GM12873 (cell line): ENCODE results near the gene ZDHHC4.

Source experiments
- TF ChIP-seq, protein P1 (sequence below): IDR thresholded peaks from 2 replicates; pipeline ENCODE4 v1.5.1; 2012; ENCODE audit warnings: low read depth, mild to moderate bottlenecking, moderate library complexity, low read length, control low read depth; ENCODE audit not compliant: insufficient read depth; ENCODE audit errors: missing control alignments

ZDHHC4 gene

DNA sequence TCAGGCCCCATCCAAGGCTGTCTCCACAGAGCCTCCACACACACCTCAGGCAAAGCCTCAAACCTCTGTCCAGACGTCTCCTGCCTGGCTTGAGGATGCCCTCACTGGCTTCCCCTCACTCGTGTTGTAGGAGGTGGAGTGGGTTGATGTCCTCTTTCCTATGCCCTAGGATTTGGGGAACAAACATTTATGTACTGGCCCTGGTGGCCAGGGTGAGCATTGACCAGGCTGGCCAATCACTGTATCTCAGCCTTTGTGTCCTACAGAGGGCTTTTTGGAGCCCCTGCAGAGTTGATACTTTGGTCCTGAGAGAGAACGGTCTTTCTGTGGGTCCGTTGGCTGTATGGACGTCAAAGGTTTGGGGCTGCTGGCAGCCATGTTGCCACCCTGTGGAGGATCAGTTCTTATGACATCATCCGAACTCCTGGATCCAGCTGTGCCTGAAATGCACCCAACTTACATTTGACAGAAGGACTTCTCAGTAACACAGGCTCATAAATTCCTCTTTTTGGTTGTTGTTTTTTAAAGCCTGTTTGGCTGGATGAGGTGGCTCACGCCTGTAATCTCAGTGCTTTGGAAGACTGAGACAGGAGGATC is 23.7 kb upstream of the ZDHHC4 start:
- TF ChIP-seq, protein P1, sequence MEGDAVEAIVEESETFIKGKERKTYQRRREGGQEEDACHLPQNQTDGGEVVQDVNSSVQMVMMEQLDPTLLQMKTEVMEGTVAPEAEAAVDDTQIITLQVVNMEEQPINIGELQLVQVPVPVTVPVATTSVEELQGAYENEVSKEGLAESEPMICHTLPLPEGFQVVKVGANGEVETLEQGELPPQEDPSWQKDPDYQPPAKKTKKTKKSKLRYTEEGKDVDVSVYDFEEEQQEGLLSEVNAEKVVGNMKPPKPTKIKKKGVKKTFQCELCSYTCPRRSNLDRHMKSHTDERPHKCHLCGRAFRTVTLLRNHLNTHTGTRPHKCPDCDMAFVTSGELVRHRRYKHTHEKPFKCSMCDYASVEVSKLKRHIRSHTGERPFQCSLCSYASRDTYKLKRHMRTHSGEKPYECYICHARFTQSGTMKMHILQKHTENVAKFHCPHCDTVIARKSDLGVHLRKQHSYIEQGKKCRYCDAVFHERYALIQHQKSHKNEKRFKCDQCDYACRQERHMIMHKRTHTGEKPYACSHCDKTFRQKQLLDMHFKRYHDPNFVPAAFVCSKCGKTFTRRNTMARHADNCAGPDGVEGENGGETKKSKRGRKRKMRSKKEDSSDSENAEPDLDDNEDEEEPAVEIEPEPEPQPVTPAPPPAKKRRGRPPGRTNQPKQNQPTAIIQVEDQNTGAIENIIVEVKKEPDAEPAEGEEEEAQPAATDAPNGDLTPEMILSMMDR: peak; percentile 22

DNA sequence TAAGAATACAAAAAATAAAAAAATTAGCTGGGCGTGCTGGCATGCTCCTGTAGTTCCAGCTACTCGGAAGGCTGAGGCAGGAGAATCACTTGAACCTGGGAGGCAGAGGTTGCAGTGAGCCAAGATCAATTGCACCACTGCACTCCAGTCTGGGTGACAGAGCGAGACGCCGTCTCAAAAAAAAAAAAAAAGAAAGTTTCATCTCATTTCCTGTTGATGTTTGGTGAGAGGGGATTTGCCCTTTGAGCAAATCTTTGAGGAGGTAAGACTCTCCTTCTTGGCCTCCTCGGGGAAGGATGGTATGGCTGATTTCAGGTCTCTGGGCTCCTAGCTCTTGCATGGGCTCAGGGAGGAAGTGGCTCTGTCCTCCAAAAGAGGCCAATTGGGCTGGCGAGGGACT is 22.4 kb upstream of the ZDHHC4 start:
- TF ChIP-seq, protein P1: no peak

DNA sequence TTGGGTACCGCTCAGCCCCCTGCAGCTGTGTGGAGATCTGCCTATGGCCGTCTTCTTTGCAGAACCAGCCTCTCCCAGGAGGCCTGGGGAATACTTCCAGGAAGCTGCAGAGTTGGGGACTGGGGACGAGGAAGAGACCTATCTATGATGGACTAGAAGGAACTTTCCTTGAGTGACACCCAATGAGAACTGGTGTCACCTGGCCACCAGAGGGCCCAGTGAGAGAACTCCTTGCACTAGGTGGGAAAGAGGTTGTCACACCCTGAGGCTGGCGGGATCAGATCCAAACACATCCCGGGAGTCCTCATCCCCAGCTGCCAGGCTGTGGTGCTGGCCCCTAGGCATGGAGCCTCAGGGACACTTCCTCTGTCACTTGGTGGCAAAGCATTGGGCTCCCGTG is 21.1 kb upstream of the ZDHHC4 start:
- TF ChIP-seq, protein P1: peak; percentile 44

DNA sequence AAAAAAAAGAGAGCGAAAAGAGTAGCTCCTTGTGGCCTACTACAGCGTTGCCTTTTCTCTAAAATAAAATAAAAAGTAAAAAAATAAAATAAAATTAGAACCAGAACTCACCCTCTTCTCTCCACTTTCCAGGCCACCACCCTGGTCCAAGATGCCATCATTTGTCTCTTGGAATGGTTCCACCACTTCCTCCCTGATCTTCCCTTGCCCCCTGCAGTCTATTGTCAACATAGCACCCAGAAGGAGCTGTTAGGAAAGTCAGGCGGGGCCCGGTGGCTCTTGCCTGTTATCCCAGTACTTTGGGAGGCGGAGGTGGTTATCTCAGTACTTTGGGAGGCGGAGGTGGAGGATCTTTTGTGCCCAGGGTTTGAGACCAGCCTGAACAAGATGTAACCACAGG is 18.4 kb upstream of the ZDHHC4 start:
- TF ChIP-seq, protein P1: peak; percentile 61

DNA sequence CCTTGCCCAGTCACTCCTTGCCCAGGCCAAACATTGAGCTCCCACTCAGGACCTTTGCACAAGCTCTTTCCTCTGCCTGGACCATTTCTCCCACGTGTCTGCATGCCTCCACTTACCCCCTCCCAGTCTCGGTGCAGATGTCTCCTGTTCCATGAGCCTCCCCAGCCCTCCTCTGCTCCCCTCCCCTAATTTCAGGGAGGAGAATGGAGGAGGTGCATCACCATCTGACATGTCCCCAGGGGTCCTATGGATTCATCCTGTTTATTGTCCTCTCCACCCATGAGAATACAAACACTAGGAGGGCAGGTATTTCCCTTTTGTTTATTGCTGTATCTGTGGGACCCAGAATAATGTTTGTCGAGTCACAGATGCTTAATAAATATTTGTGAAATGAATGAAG is 17.4 kb upstream of the ZDHHC4 start:
- TF ChIP-seq, protein P1: no peak

DNA sequence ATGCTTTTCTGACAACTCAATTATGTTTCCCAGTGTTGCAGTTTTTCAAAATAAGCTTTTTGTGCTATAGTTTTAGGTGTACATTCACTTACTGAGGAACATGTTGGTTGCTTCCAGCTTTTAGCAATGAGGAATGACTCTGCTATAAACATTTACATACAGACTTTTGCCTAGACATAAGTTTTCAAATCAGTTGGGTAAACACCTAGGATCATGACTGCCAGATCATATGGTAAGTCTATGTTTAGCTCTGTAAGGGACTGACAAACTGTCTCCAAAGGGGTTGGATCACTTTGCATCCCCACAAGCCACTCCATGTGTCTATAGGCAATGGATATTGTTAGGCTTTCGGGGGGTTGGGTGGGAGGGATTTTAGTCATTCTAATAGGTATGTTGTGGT is 15.1 kb upstream of the ZDHHC4 start:
- TF ChIP-seq, protein P1: no peak

DNA sequence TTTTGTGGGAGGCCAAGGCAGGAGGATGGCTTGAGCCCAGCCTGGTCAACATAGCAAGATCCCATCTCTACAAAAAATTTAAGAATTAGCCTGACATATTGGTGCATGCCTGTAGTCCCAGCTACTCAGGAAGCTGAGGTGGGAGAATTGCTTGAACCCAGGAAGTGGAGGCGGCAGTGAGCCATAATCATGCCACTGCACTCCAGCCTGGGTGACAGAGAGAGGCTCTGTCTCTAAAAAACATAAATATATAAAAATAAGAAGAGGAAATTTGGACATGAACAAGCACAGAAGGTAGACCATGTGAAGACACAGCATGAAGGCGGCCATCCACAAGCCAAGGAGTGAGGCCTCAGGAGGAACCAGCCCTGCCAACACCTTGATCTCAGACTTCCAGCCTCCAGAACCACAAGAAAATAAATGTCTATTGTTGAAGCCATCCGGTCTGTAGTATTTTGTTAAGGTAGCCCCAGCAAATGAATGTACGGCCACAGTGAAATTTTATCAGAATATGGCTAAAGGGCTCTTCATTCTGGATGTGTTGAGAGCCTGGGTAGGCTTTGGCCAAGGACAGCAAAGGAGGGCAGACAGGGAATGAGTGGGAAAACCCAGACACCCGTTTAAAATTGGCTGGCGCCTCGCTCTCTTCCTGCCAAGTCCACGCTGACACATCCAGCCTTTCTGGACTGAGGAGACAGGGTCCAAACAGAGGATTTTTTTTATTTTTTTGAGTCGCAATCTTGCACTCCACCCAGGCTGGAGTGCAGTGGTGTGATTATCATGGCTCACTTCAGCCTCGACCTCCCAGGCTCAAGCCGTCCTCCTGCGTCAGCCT is 13.1 kb upstream of the ZDHHC4 start:
- TF ChIP-seq, protein P1: no peak
